ENCODE data around the gene DNAJC18.
"Not testable (repeated sequence)": the region's sequence is repeated elsewhere in the genome, so short reads cannot be mapped to it uniquely, and the experiment has no call there.

DNA sequence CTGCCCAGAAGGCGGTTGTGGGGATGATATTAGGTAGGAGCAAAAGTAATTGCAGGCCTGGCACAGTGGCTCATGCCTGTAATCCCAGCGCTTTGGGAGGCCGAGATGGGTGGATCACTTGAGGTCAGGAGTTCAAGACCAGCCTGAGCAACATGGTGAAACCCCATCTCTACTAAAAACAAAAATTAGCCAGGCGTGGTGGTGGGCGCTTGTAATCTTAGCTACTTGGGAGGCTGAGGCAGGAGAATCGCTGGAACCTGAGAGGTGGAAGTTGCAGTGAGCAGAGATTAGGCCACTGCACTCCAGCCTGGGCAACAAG lies 43.5 kb upstream of the DNAJC18 start:
- TF ChIP-seq POLR2A (IDR thresholded peaks at IDR 0.05), result not testable (repeated sequence)
- TF ChIP-seq, protein P1, sequence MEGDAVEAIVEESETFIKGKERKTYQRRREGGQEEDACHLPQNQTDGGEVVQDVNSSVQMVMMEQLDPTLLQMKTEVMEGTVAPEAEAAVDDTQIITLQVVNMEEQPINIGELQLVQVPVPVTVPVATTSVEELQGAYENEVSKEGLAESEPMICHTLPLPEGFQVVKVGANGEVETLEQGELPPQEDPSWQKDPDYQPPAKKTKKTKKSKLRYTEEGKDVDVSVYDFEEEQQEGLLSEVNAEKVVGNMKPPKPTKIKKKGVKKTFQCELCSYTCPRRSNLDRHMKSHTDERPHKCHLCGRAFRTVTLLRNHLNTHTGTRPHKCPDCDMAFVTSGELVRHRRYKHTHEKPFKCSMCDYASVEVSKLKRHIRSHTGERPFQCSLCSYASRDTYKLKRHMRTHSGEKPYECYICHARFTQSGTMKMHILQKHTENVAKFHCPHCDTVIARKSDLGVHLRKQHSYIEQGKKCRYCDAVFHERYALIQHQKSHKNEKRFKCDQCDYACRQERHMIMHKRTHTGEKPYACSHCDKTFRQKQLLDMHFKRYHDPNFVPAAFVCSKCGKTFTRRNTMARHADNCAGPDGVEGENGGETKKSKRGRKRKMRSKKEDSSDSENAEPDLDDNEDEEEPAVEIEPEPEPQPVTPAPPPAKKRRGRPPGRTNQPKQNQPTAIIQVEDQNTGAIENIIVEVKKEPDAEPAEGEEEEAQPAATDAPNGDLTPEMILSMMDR (IDR thresholded peaks at IDR 0.05), result not testable (repeated sequence)
